Ovary (tissue), 9 donors: ENCODE data around the gene ZSCAN20. TPM values are rescaled to one million over a fixed set of nuclear protein-coding genes. Genes with fewer than 3 reads are reported as not detected.
A peak's percentile ranks its signal among the peaks of the same experiment; 100 is the strongest.

Experiments
- DNase-seq, 5 donors: peaks; one replicate each; pipeline ENCODE4 v3.0.0-alpha.2; 2019 to 2020
- H3K27ac ChIP-seq, 2 donors: fragments of 200-600 bp; one replicate each; pipeline versions ENCODE4 v1.5.1 to v1.8.0; 2019 to 2022
- H3K27me3 ChIP-seq: fragments of 200-600 bp; one replicate; pipeline ENCODE4 v1.8.0; 2022
- H3K36me3 ChIP-seq: fragments of 200-600 bp; sonication (generic); one replicate; pipeline ENCODE4 v1.5.1; 2019
- H3K4me1 ChIP-seq: one replicate; pipeline ENCODE4 v1.8.1; 2013; ENCODE audit warnings: mild to moderate bottlenecking, moderate library complexity; ENCODE audit not compliant: insufficient read depth
- H3K4me3 ChIP-seq: fragments of 200-600 bp; sonication (generic); one replicate; pipeline ENCODE4 v1.5.1; 2017
- H3K9me3 ChIP-seq, 2 donors: fragments of 200-600 bp in 1 of 2; sonication (generic) in 1 of 2; one replicate each; pipeline versions ENCODE4 v1.5.1 to v1.8.1; 2013 to 2019; ENCODE audit warnings: mild to moderate bottlenecking in 1 of 2, moderate library complexity in 1 of 2
- CTCF ChIP-seq, 3 donors: fragments of 450-650 bp in 2 of 3; fragments of 200-600 bp in 1 of 3; IDR thresholded peaks; one replicate each; pipeline versions ENCODE4 v1.5.1 to v1.8.0; 2016 to 2022; ENCODE audit warnings: antibody characterized with exemption in 3 of 3, mild to moderate bottlenecking in 1 of 3
- EP300 ChIP-seq: sonication (generic); formaldehyde crosslinking; IDR thresholded peaks from one replicate; pipeline ENCODE4 v1.6.1; 2017; ENCODE audit warnings: antibody characterized with exemption
- POLR2A ChIP-seq: fragments of 450-650 bp; IDR thresholded peaks from one replicate; pipeline ENCODE4 v1.6.1; 2017; ENCODE audit warnings: antibody characterized with exemption, mild to moderate bottlenecking, moderate library complexity
- WGBS, 3 donors: extraction: QIAGEN DNeasy Blood & Tissue Kit in 1 of 3; methylation state at CpG; one replicate each; pipeline versions ENCODE4 v1.1.5 to v1.1.7; 2013 to 2017; 5-methylcytosine and 5-hydroxymethylcytosine counted together
- intact Hi-C, 4 donors: fragments of 100-400 bp; cut with DNase I; formaldehyde crosslinking; loops; one replicate each; pipeline versions ENCODE4 v1.11.0 to v1.15.1; 2022 to 2023
- polyA plus RNA-seq, 2 donors: library from polyadenylated mRNA; stranded (reverse); fragments of 200-250 nt in 1 of 2; fragments of 350-450 nt in 1 of 2; fragmentation: Illumina TruSeq in 1 of 2; extraction: RNeasy Lipid Tissue Mini Kit (QIAGEN cat#74804) in 1 of 2; gene quantifications; one replicate each; pipeline ENCODE4 v1.2.3, GENCODE V29; 2013 to 2014
- total RNA-seq, 7 donors: library from RNA; depleted of rRNA in 2 of 7; stranded (reverse); fragments of >200 nt in 2 of 7; fragmentation: NEBNext Ultra II Directional in 3 of 7; extraction: Animal tissue kit (Norgen Biotek cat#: 25700) in 3 of 7; gene quantifications; one replicate each; pipeline versions ENCODE4 v1.1.0 to v1.2.4, GENCODE V29; 2016 to 2023
- donor health status: DM: no; HTN: no; CAD: no; lungs with moderate emphysema.
- donor health status: DM: no; HTN: no; CAD: no.
- donor health status: Bipolar disorder and iron deficiency.
- donor health status: DM: yes; HTN: yes; CAD: no.
- donor health status: DM: no; HTN: no; CAD: no.
- donor health status: DM: yes; HTN: yes; CAD: no.

ZSCAN20 gene
- total and polyA plus RNA-seq, 9 donors: 1.9 to 8.3 (median 6.2) TPM

GRCh38 chr1:33430692-33431593 lies 41.5 kb upstream of the ZSCAN20 start, which contains the start of gene PHC2:
TSS of gene PHC2 (minus strand) at chr1:33431095. CDS start at chr1:33375539, 55,556 bp downstream.
- no peaks in the 10 kb centered on the region for H3K36me3 ChIP-seq
- H3K9me3 ChIP-seq: no peaks in the 10 kb centered on the region
- H3K4me3 ChIP-seq: peak within 1 kb of the TSS; percentile 55
- H3K27me3 ChIP-seq: no peaks in the 10 kb centered on the region
- peaks cover 8% of the 10 kb centered on the region for H3K4me1 ChIP-seq
- no peak for TF ChIP-seq EP300
- TF ChIP-seq POLR2A: peak; percentile 54
- peak; percentile 18 to 64 (median 34) for TF ChIP-seq CTCF (IDR thresholded peaks at IDR 0.05)
- DNase-seq: peak; percentile 97 to 98 (median 98)
- 1 to 5% (median 2%) methylated on average over 32 to 91 of the region's 91 CpGs for WGBS, 3 donors
- intact Hi-C loops: no loop called here
- H3K27ac ChIP-seq: peak within 1 kb of the TSS; percentile 54 to 55

GRCh38 chr1:33433509-33434362 lies 38.7 kb upstream of the ZSCAN20 start:
- Histone ChIP-seq H3K4me3 (no peak overlapping the region), H3K27ac (peak overlapping the region in 1 of 2 donors; percentile 60), H3K27me3 (no peaks in the 10 kb centered on the region), H3K4me1 (peaks cover 8% of the 10 kb centered on the region), H3K36me3 (no peaks in the 10 kb centered on the region), H3K9me3 (no peaks in the 10 kb centered on the region)
- 7 to 17% (median 10%) methylated on average over 3 of the region's 3 CpGs for WGBS, 3 donors
- TF ChIP-seq CTCF (IDR thresholded peaks at IDR 0.05): no peak
- peak; percentile 9 for TF ChIP-seq EP300
- intact Hi-C loops: no loop called here
- peak; percentile 56 to 91 (median 72) for DNase-seq

- peak overlapping the region in 1 of 2 donors; percentile 60 for H3K27ac ChIP-seq
- intact Hi-C loops: no loop called here
- peaks cover 8% of the 10 kb centered on the region for H3K4me1 ChIP-seq
- TF ChIP-seq EP300 (no peak), POLR2A (no peak), CTCF (IDR thresholded peaks at IDR 0.05) (no peak)
- DNase-seq: no peak
- WGBS, 3 donors: 89 to 100% (median 91%) methylated on average over 1 of the region's 1 CpG
- H3K9me3 ChIP-seq: no peaks in the 10 kb centered on the region
- no peaks in the 10 kb centered on the region for H3K27me3 ChIP-seq
- no peaks in the 10 kb centered on the region for H3K36me3 ChIP-seq
- H3K4me3 ChIP-seq: no peak overlapping the region
These were observed 38.1 kb upstream of the ZSCAN20 start for GRCh38 chr1:33434363-33434750.

- DNase-seq: no peak
- H3K9me3 ChIP-seq: no peaks in the 10 kb centered on the region
- H3K27ac ChIP-seq: peak overlapping the region in 1 of 2 donors; percentile 60
- H3K36me3 ChIP-seq: no peaks in the 10 kb centered on the region
- WGBS, 3 donors: 65 to 68% (median 68%) methylated on average over 4 of the region's 4 CpGs
- H3K27me3 ChIP-seq: no peaks in the 10 kb centered on the region
- no peak overlapping the region for H3K4me3 ChIP-seq
- peaks cover 8% of the 10 kb centered on the region for H3K4me1 ChIP-seq
- TF ChIP-seq POLR2A (no peak), EP300 (no peak), CTCF (IDR thresholded peaks at IDR 0.05) (no peak)
- intact Hi-C loops: no loop called here
These were observed 37.2 kb upstream of the ZSCAN20 start for GRCh38 chr1:33435096-33435820.
